HEK293 (cell line): ENCODE data around the gene DPYSL5.

ENCODE experiments used
- CTCF ChIA-PET: fragments of 350-600 bp; formaldehyde crosslinking; extraction: SDS; loops from one replicate; lab custom pipeline; 2021; ENCODE audit warnings: antibody characterized with exemption; lab: Yijun Ruan, JAX
- POLR2A ChIA-PET: fragments of 300-600 bp; formaldehyde crosslinking; extraction: SDS; loops from one replicate; lab custom pipeline; 2020; ENCODE audit warnings: antibody characterized with exemption, inconsistent platforms; lab: Yijun Ruan, JAX
- H3K27ac ChIP-seq: fragments of 200-500 bp; sonication (Bioruptor generic); 2 replicates; pipeline ENCODE4 v1.5.1; 2014; ENCODE audit warnings: low read depth, low read length, control low read depth, inconsistent platforms; ENCODE audit errors: extremely low read depth
- H3K36me3 ChIP-seq, 2 experiments: fragments of 200-500 bp in 1 of 2; sonication (Bioruptor generic) in 1 of 2; 1 replicate in 1 of 2; 2 replicates in 1 of 2; pipeline ENCODE4 v1.5.1; 2014 to 2017; ENCODE audit warnings: inconsistent platforms in 2 of 2, low read length in 2 of 2; ENCODE audit not compliant: control insufficient read depth in 2 of 2, insufficient read depth in 1 of 2
- H3K4me1 ChIP-seq: fragments of 200-500 bp; sonication (Bioruptor generic); 2 replicates; pipeline ENCODE4 v1.5.1; 2014; ENCODE audit warnings: mild to moderate bottlenecking, low read length, inconsistent platforms; ENCODE audit not compliant: control insufficient read depth, insufficient read depth
- H3K4me3 ChIP-seq: 2 replicates; pipeline ENCODE4 v1.5.1; 2011; ENCODE audit warnings: low read depth, mild to moderate bottlenecking, control low read depth, low read length, moderate library complexity
- H3K9me3 ChIP-seq: fragments of 200-500 bp; sonication (Bioruptor generic); 2 replicates; pipeline ENCODE4 v1.5.1; 2014; ENCODE audit warnings: low read depth, low read length, inconsistent platforms; ENCODE audit not compliant: control insufficient read depth, insufficient read depth
- BCL6B ChIP-seq: fragments of 450-650 bp; formaldehyde crosslinking; IDR thresholded peaks from 2 replicates; pipeline ENCODE4 v1.5.1; 2017; ENCODE audit warnings: missing biosample characterization, missing genetic modification characterization
- FEZF1 ChIP-seq: fragments of 450-650 bp; formaldehyde crosslinking; IDR thresholded peaks from 2 replicates; pipeline ENCODE4 v1.5.1; 2016; ENCODE audit warnings: missing biosample characterization, missing genetic modification characterization
- PRDM1 ChIP-seq: fragments of 450-650 bp; formaldehyde crosslinking; IDR thresholded peaks from 2 replicates; pipeline ENCODE4; 2016; ENCODE audit warnings: missing biosample characterization, missing genetic modification characterization
- REST ChIP-seq: fragments of 450-650 bp; formaldehyde crosslinking; IDR thresholded peaks from 2 replicates; pipeline ENCODE4 v1.5.1; 2016; ENCODE audit warnings: missing biosample characterization, missing genetic modification characterization
- ZBTB44 ChIP-seq: fragments of 450-650 bp; IDR thresholded peaks from 2 replicates; pipeline ENCODE4 v1.5.1; 2018; ENCODE audit warnings: missing biosample characterization, mild to moderate bottlenecking, missing genetic modification characterization
- ZNF132 ChIP-seq: fragments of 450-650 bp; formaldehyde crosslinking; IDR thresholded peaks from 2 replicates; pipeline ENCODE4 v1.5.1; 2017; ENCODE audit warnings: missing biosample characterization, missing genetic modification characterization, borderline replicate concordance
- ZNF2 ChIP-seq: fragments of 450-650 bp; formaldehyde crosslinking; IDR thresholded peaks from 2 replicates; pipeline ENCODE4 v1.5.1; 2016; ENCODE audit warnings: missing biosample characterization, missing genetic modification characterization
- ZNF362 ChIP-seq: fragments of 450-650 bp; formaldehyde crosslinking; IDR thresholded peaks from 2 replicates; pipeline ENCODE4 v1.5.1; 2016; ENCODE audit warnings: missing biosample characterization, missing genetic modification characterization
- ZNF416 ChIP-seq: fragments of 450-650 bp; formaldehyde crosslinking; IDR thresholded peaks from 2 replicates; pipeline ENCODE4 v1.5.1; 2016; ENCODE audit warnings: missing biosample characterization, missing genetic modification characterization
- ZNF426 ChIP-seq: fragments of 450-650 bp; formaldehyde crosslinking; IDR thresholded peaks from 2 replicates; pipeline ENCODE4 v1.5.1; 2017; ENCODE audit warnings: missing biosample characterization, missing genetic modification characterization, mild to moderate bottlenecking, inconsistent platforms, moderate library complexity
- ZNF530 ChIP-seq: fragments of 450-650 bp; formaldehyde crosslinking; IDR thresholded peaks from 2 replicates; pipeline ENCODE4 v1.5.1; 2016; ENCODE audit warnings: low read depth, missing biosample characterization, missing genetic modification characterization
- ZNF600 ChIP-seq: fragments of 450-650 bp; formaldehyde crosslinking; IDR thresholded peaks from 2 replicates; pipeline ENCODE4 v1.5.1; 2016; ENCODE audit warnings: missing biosample characterization, missing genetic modification characterization
- ZNF621 ChIP-seq: fragments of 450-650 bp; formaldehyde crosslinking; IDR thresholded peaks from 2 replicates; pipeline ENCODE4 v1.5.1; 2017; ENCODE audit warnings: missing biosample characterization, missing genetic modification characterization

The DPYSL5 gene

DNA sequence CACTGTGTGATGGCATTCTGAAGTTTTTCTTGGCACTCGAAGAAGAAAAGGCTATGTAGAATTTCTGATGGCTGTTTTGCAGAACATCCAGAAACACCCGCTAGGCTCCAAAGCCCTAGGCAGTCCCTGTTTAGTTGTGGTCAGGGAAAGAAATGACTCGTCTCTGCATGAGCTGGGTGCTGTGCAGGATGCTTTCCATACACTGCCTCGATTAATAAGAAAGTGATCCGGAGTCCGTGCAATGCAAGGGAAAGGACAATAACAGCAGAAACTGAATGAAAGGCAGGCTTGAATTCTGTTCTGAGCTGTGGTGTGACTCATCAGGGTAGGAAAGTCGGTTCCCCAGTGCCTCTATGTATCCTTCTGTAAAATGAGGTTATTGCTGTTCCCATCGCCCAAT, 141.2 kb downstream of the DPYSL5 start:
- no peak overlapping the region for H3K27ac ChIP-seq
- ChIA-PET POLR2A (no interaction called here), CTCF (interaction anchor here (1.6 kb wide), 1 partner anchor 28 kb away, joined by 4 read pairs; no protein-coding TSS in a partner anchor)
- H3K9me3 ChIP-seq, result no peaks in the 10 kb centered on the region
- TF ChIP-seq FEZF1 (tag by site-specific recombination) (no peak), ZNF600 (tag by site-specific recombination) (peak; percentile 74), PRDM1 (tag by site-specific recombination) (peak; percentile 81), ZNF2 (tag by site-specific recombination) (no peak), ZNF362 (tag by site-specific recombination) (no peak)
- no peaks in the 10 kb centered on the region for H3K4me1 ChIP-seq
- H3K36me3 ChIP-seq, result peaks cover 0 to 9% of the 10 kb centered on the region in 2 experiments; a peak in 1 of 3 replicates
- no peak overlapping the region for H3K4me3 ChIP-seq

DNA sequence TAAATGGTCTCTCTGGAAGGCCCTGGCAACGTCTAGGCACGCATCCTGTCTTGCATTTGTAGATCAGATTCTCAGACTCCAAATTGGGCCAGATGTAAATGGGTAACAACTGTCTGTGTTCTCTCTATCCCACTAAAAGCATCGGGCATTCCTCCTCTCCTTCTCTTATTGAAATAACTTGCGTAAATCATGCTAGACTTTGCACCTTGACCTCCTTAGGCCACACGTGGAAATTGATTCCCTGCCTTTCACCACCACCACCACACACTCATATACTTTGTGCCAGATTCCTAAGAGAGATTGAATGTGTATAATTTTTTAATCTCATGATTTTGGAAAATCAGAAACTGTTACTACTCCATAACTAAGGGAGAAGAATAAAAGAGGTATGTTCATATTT, 143.8 kb downstream of the DPYSL5 start:
- H3K4me3 ChIP-seq, result no peak overlapping the region
- ChIA-PET CTCF (no interaction called here), POLR2A (no interaction called here)
- H3K36me3 ChIP-seq, result peaks cover 0 to 2% of the 10 kb centered on the region in 2 experiments; a peak in 1 of 3 replicates
- no peaks in the 10 kb centered on the region for H3K9me3 ChIP-seq
- no peaks in the 10 kb centered on the region for H3K4me1 ChIP-seq
- TF ChIP-seq ZNF132 (tag by site-specific recombination) (no peak), BCL6B (tag by site-specific recombination) (no peak), ZNF416 (tag by site-specific recombination) (no peak)
- H3K27ac ChIP-seq, result no peak overlapping the region

GRCh38 chr2:26993768-26994167, 145.8 kb downstream of the DPYSL5 start:
- TF ChIP-seq ZNF621 (tag by site-specific recombination) (no peak), ZNF426 (tag by site-specific recombination) (no peak), ZBTB44 (no peak), ZNF530 (no peak), REST (peak; percentile 91)
- no peaks in the 10 kb centered on the region for H3K4me1 ChIP-seq
- H3K27ac ChIP-seq, result no peak overlapping the region
- H3K4me3 ChIP-seq, result no peak overlapping the region
- H3K9me3 ChIP-seq, result no peaks in the 10 kb centered on the region
- ChIA-PET POLR2A (interaction anchor here (1.0 kb wide), 1 partner anchor 13 kb away, joined by 3 read pairs; no protein-coding TSS in a partner anchor), CTCF (interaction anchor here (1.1 to 3.8 kb wide), 5 partner anchors 10 to 147 kb away, joined by 3 to 16 read pairs (median 8); no protein-coding TSS in a partner anchor)
- H3K36me3 ChIP-seq, result no peaks in the 10 kb centered on the region
